ENCODE data around the gene BID.
"Not testable (repeated sequence)": the region's sequence is repeated elsewhere in the genome, so short reads cannot be mapped to it uniquely, and the experiment has no call there.

GRCh38 chr22:17763442-17763841, 10.8 kb downstream of the BID start:
- not testable (repeated sequence) for TF ChIP-seq CTCF (conservative IDR thresholded peaks at IDR 0.05; ENCODE audit: low read length); EZH2phosphoT487 (IDR thresholded peaks at IDR 0.05; ENCODE audit: borderline replicate concordance, low read depth, low read length)

Measured in OCI-LY7 (cell line).